ENCODE data around the gene EGFL7.

GRCh38 chr9:136720251-136720897 lies 57.7 kb downstream of the EGFL7 start:
- no peak for TF ChIP-seq CTCF (IDR thresholded peaks at IDR 0.05; ENCODE audit: low read depth, low read length, poor library complexity, severe bottlenecking)
- no peak for TF ChIP-seq EZH2phosphoT487 (IDR thresholded peaks at IDR 0.05; ENCODE audit: borderline replicate concordance, low read length)

Data from DOHH2 (cell line).